A549 (cell line): ENCODE results near the gene KRTAP6-1.

Experiments used
- ATOH8 ChIP-seq: fragments of 250-450 bp; sonication (Bioruptor Pico); IDR thresholded peaks from 2 replicates; pipeline ENCODE4 v1.5.0; 2020; ENCODE audit warnings: low read depth, mild to moderate bottlenecking, moderate library complexity
- CTCF ChIP-seq: fragments of >200 bp; sonication (Bioruptor Twin); formaldehyde crosslinking; IDR thresholded peaks from 3 replicates; pipeline ENCODE4 v1.5.1; 2016
- KDM1A ChIP-seq: fragments of 200-600 bp; sonication (generic); IDR thresholded peaks from 2 replicates; pipeline ENCODE4 v1.6.1; 2016; ENCODE audit warnings: low read depth, mild to moderate bottlenecking
- PBX3 ChIP-seq: IDR thresholded peaks from 2 replicates; pipeline ENCODE4 v1.6.1; 2012
- POLR2A ChIP-seq: IDR thresholded peaks from 2 replicates; pipeline ENCODE4 v1.6.1; 2012; ENCODE audit warnings: mild to moderate bottlenecking, low read length
- ZFP36 ChIP-seq: fragments of 450-650 bp; IDR thresholded peaks from 2 replicates; pipeline ENCODE4 v1.6.1; 2014; ENCODE audit warnings: borderline replicate concordance; ENCODE audit not compliant: partially characterized antibody

GRCh38 chr21:30580132-30580531, 33.6 kb downstream of the KRTAP6-1 start:
- no peak for TF ChIP-seq ZFP36
- TF ChIP-seq CTCF: no peak
- TF ChIP-seq ATOH8 (CRISPR knock-in tag): no peak
- no peak for TF ChIP-seq PBX3
- no peak for TF ChIP-seq POLR2A
- no peak for TF ChIP-seq KDM1A
